ENCODE data around the gene NOSIP. TPM values are rescaled to one million over a fixed set of nuclear protein-coding genes. Genes with fewer than 3 reads are reported as not detected.
"Not testable (repeated sequence)": the region's sequence is repeated elsewhere in the genome, so short reads cannot be mapped to it uniquely, and the experiment has no call there.

Gene NOSIP
- 51.3 and 68.7 TPM in 2 replicates for total RNA-seq
- polyA plus RNA-seq (2012), result 74.7 TPM

GRCh38 chr19:49580264-49581006 lies at the start of gene NOSIP:
Gene NOSIP (minus strand): TSS chr19:49580556. CDS start chr19:49560691, 19,865 bp downstream.
- DNase-seq (ENCODE audit: low read depth), result peak; percentile 96

GRCh38 chr19:49629659-49630058 lies 49.3 kb upstream of the NOSIP start:
- no peak for DNase-seq (ENCODE audit: low read depth)

GRCh38 chr19:49626226-49626625 lies 45.9 kb upstream of the NOSIP start:
- DNase-seq (ENCODE audit: low read depth), result no peak

- DNase-seq (ENCODE audit: low read depth), result no peak
Measured at GRCh38 chr19:49624967-49625910, 44.9 kb upstream of the NOSIP start.

GRCh38 chr19:49617860-49618259 lies 37.5 kb upstream of the NOSIP start:
- DNase-seq (ENCODE audit: low read depth), result not testable (repeated sequence)

GRCh38 chr19:49616945-49617344 lies 36.6 kb upstream of the NOSIP start:
- DNase-seq (ENCODE audit: low read depth), result no peak

GRCh38 chr19:49616532-49616931 lies 36.2 kb upstream of the NOSIP start:
- no peak for DNase-seq (ENCODE audit: low read depth)

GRCh38 chr19:49615861-49616260 lies 35.5 kb upstream of the NOSIP start:
- DNase-seq (ENCODE audit: low read depth), result no peak

GRCh38 chr19:49614096-49614833 lies 33.9 kb upstream of the NOSIP start:
- peak; percentile 70 for DNase-seq (ENCODE audit: low read depth)

- peak; percentile 75 for DNase-seq (ENCODE audit: low read depth)
Measured at GRCh38 chr19:49613374-49613773, 33.0 kb upstream of the NOSIP start.

- DNase-seq (ENCODE audit: low read depth), result no peak
Measured at GRCh38 chr19:49609499-49610092, 29.2 kb upstream of the NOSIP start.

- peak; percentile 34 for DNase-seq (ENCODE audit: low read depth)
Measured at GRCh38 chr19:49605605-49606004, 25.2 kb upstream of the NOSIP start.

- no peak for DNase-seq (ENCODE audit: low read depth)
Measured at GRCh38 chr19:49602806-49603205, 22.4 kb upstream of the NOSIP start.

GRCh38 chr19:49601482-49602038 lies 21.2 kb upstream of the NOSIP start:
- no peak for DNase-seq (ENCODE audit: low read depth)

- DNase-seq (ENCODE audit: low read depth), result no peak
Measured at GRCh38 chr19:49599378-49600295, 19.3 kb upstream of the NOSIP start.

GRCh38 chr19:49597703-49597974 lies 17.3 kb upstream of the NOSIP start:
- no peak for DNase-seq (ENCODE audit: low read depth)

GRCh38 chr19:49596954-49597702 lies 16.8 kb upstream of the NOSIP start:
- DNase-seq (ENCODE audit: low read depth), result no peak

GRCh38 chr19:49596407-49596806 lies 16.1 kb upstream of the NOSIP start:
- DNase-seq (ENCODE audit: low read depth), result no peak

- DNase-seq (ENCODE audit: low read depth), result no peak
Measured at GRCh38 chr19:49595819-49596404, 15.6 kb upstream of the NOSIP start.

Measured in myocyte (in vitro differentiated cells).